GM12878 (cell line): ENCODE data around the gene ELMOD3. TPM values are rescaled to one million over a fixed set of nuclear protein-coding genes. Genes with fewer than 3 reads are reported as not detected.

Experiments used
- ATAC-seq: fragments of 200-7000 bp; cut with Tn5 transposase; 3 replicates; pipeline ENCODE4 v1.9.1; 2020; ENCODE audit warnings: mild to moderate bottlenecking, moderate library complexity
- BruUV-seq: library from RNA; stranded (reverse); fragments of 400-500 nt; replicated peaks from 2 replicates; lab custom pipeline; 2021; lab: Mats Ljungman, UMichigan
- CTCF ChIA-PET: fragments of 300-600 bp; sonication (Branson Sonifier 250); formaldehyde crosslinking; extraction: SDS; loops from one replicate; lab custom pipeline; 2021; ENCODE audit warnings: inconsistent platforms; lab: Yijun Ruan, JAX
- POLR2A ChIA-PET: fragments of 350-600 bp; formaldehyde crosslinking; extraction: SDS; loops from one replicate; lab custom pipeline; 2021; ENCODE audit warnings: inconsistent platforms; lab: Charles Lee
- RAD21 ChIA-PET: fragments of 300-600 bp; sonication (Branson Sonifier 250); formaldehyde crosslinking; loops from one replicate; lab custom pipeline; 2023; ENCODE audit warnings: antibody characterized with exemption; ENCODE audit not compliant: unreplicated experiment; lab: Charles Lee
- SMC1A ChIA-PET: fragments of 300-600 bp; sonication (Branson Sonifier 250); formaldehyde crosslinking; loops from one replicate; lab custom pipeline; 2023; ENCODE audit not compliant: unreplicated experiment, uncharacterized antibody; lab: Charles Lee
- DNase-seq: peaks from one replicate; pipeline ENCODE4 v3.0.0-alpha.2; 2011; ENCODE audit warnings: low read depth, low spot score
- FAIRE-seq: peaks from 3 replicates; lab custom pipeline; 2011; peaks lifted over from hg19 to GRCh38; lab: Jason Lieb, UNC
- H2AFZ ChIP-seq: 2 replicates; pipeline ENCODE4 v1.6.0; 2011; ENCODE audit warnings: low read depth, low read length, control low read depth; ENCODE audit not compliant: control insufficient read depth
- H3K27ac ChIP-seq: 2 replicates; pipeline ENCODE4 v1.5.1; 2011; ENCODE audit warnings: control low read depth; ENCODE audit not compliant: control insufficient read depth, insufficient read depth
- H3K27me3 ChIP-seq, 2 experiments: replicated peaks in 1 of 2; 2 replicates each; pipeline versions ENCODE4 v1.6.0 to v1.6.1; 2011; ENCODE audit warnings: low read length in 1 of 2; ENCODE audit not compliant: control insufficient read depth in 2 of 2, insufficient read depth in 2 of 2
- H3K36me3 ChIP-seq, 2 experiments: 2 replicates each; pipeline ENCODE4 v1.5.1; 2011; ENCODE audit warnings: low read length in 1 of 2; ENCODE audit not compliant: control insufficient read depth in 2 of 2, insufficient read depth in 2 of 2
- H3K4me1 ChIP-seq: 2 replicates; pipeline ENCODE4 v1.6.1; 2011; ENCODE audit warnings: mild to moderate bottlenecking, low read length, moderate library complexity, mixed read lengths; ENCODE audit not compliant: control insufficient read depth, insufficient read depth
- H3K4me2 ChIP-seq: 2 replicates; pipeline ENCODE4 v1.6.0; 2011; ENCODE audit warnings: control low read depth; ENCODE audit not compliant: control insufficient read depth, insufficient read depth
- H3K4me3 ChIP-seq: fragments of 200-600 bp; sonication (generic); 2 replicates; pipeline ENCODE4 v1.5.1; 2016
- H3K79me2 ChIP-seq: 2 replicates; pipeline ENCODE4 v1.6.0; 2011; ENCODE audit warnings: low read length; ENCODE audit not compliant: control insufficient read depth, insufficient read depth
- H3K9ac ChIP-seq: 2 replicates; pipeline ENCODE4 v1.8.0; 2011; ENCODE audit warnings: low read length, control low read depth, mixed read lengths; ENCODE audit not compliant: control insufficient read depth, insufficient read depth
- H3K9me3 ChIP-seq: replicated peaks from 3 replicates; pipeline ENCODE4 v1.5.1; 2011; ENCODE audit warnings: mild to moderate bottlenecking, low read length; ENCODE audit not compliant: control insufficient read depth, insufficient read depth
- H4K20me1 ChIP-seq: 2 replicates; pipeline ENCODE4 v1.6.0; 2011; ENCODE audit not compliant: control insufficient read depth, insufficient read depth
- CREB1 ChIP-seq: IDR thresholded peaks from 2 replicates; pipeline ENCODE4 v1.6.1; 2012; ENCODE audit warnings: low read depth, mild to moderate bottlenecking, inconsistent platforms
- EZH2 ChIP-seq: IDR thresholded peaks from 2 replicates; pipeline ENCODE4 v1.6.1; 2012; ENCODE audit warnings: low read depth, mild to moderate bottlenecking, control low read depth, inconsistent platforms, low read length, borderline replicate concordance; ENCODE audit not compliant: control insufficient read depth
- MXI1 ChIP-seq: fragments of 150-350 bp; IDR thresholded peaks from 2 replicates; pipeline ENCODE4 v1.6.1; 2011; ENCODE audit warnings: low read depth, mild to moderate bottlenecking, inconsistent platforms, low read length, improper control_type of control experiment
- WRNIP1 ChIP-seq: IDR thresholded peaks from 2 replicates; pipeline ENCODE4 v1.6.1; 2011; ENCODE audit warnings: low read depth, low read length, improper control_type of control experiment, borderline replicate concordance
- WGBS: methylation state at CpG from one replicate; pipeline ENCODE4 v1.1.6; 2016; ENCODE audit warnings: low lambda C conversion rate; ENCODE audit not compliant: insufficient replicate concordance, insufficient coverage; ENCODE audit errors: missing lambda C conversion rate; 5-methylcytosine and 5-hydroxymethylcytosine counted together
- in situ Hi-C: fragments of 300-500 bp; cut with MboI; formaldehyde crosslinking; loops from 9 replicates; pipeline ENCODE4 v1.14.3; 2018; ENCODE audit warnings: mixed read lengths
- intact Hi-C: fragments of 100-400 bp; cut with micrococcal nuclease; formaldehyde crosslinking; loops from one replicate; pipeline ENCODE4 v1.14.2; 2022; ENCODE audit not compliant: unreplicated experiment
- polyA plus RNA-seq, 11 experiments: library from polyadenylated mRNA; depleted of rRNA in 4 of 11; unstranded in 6 of 11; stranded (reverse) in 5 of 11; fragments of >200 nt; fragmentation: Nextera tagmentation in 4 of 11; fragmentation: Illumina TruSeq in 1 of 11; extraction: Ambion mirVana in 4 of 11; extraction: Trizol in 1 of 11; gene quantifications; 1 replicate in 1 of 11; 2 replicates in 10 of 11; pipeline versions ENCODE4 v1.2.1 to v1.2.3, GENCODE V29; 2011 to 2016; ENCODE audit warnings: inconsistent platforms in 2 of 11, missing spikeins in 2 of 11, low read depth in 1 of 11
- total RNA-seq, 4 experiments: library from RNA; depleted of rRNA in 3 of 4; stranded (reverse); fragments of >200 nt in 3 of 4; fragmentation: Illumina TruSeq in 1 of 4; extraction: Trizol in 1 of 4; gene quantifications; 2 replicates each; pipeline versions ENCODE4 v1.2.1 to v1.2.3, GENCODE V29; 2013 to 2021

The ELMOD3 gene
- total and polyA plus RNA-seq, 10 of the 15 experiments (the other 5 are each of a cell fraction or from before 2014, with no cell fraction given): 1.2 to 19.1 (median 12.5) TPM

DNA sequence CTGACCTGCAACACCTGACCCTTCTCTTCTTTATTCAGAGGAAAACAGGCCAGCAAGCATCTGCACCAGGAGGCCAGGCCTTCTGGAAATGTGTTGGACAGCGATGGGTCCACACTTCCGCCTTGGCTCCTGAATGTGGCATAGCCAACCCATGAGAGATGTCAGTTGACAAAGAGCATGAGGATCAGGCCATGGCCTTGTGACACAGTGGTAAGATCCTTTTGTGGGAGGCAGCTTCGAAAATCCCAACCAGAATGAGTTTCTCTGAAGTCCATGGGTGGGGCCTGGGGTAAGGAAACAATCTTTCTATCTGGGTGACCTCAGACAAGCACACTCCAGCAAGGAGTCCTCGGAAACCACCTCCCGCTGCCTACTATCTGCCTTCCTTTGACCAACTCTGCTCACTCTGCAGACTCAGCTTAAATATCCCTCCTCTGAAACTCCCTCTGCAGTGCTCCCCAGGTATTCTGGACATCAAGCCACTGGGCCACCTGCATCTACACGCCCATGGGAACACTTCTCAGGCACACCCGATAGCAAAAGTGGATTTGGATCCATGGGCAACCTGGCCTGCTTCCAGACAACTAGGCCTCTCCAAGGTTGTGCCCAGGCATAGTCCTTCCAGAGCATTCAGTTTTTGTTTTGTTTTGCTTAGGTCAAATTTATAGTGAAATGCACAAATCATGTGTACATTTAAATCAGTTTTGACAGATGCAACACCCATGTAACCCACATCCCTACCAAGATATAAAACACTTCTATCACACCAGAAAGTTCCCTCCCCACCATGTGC is 60.4 kb downstream of the ELMOD3 start:
- no peaks in the 10 kb centered on the region for H3K36me3 ChIP-seq
- no peaks in the 10 kb centered on the region for H3K27me3 ChIP-seq
- H4K20me1 ChIP-seq: no peaks in the 10 kb centered on the region
- no peak overlapping the region for H3K9ac ChIP-seq
- CTCF ChIA-PET: interaction anchor here (0.5 to 1.7 kb wide), 4 partner anchors 23 to 1330 kb away, joined by 3 to 5 read pairs (median 4); no protein-coding TSS in a partner anchor
- intact Hi-C loops: no loop called here
- no peak for FAIRE-seq
- SMC1A ChIA-PET: interaction anchor here (0.9 to 1.2 kb wide), 2 partner anchors 58 to 223 kb away, joined by 3 read pairs; no protein-coding TSS in a partner anchor
- WGBS: 80% methylated on average over 7 of the region's 7 CpGs
- no peak overlapping the region for H3K27ac ChIP-seq
- H3K9me3 ChIP-seq: no peaks in the 10 kb centered on the region
- no TSS peak for BruUV-seq
- RAD21 ChIA-PET: no interaction called here
- ATAC-seq: no peak
- no peak overlapping the region for H2AFZ ChIP-seq
- TF ChIP-seq WRNIP1 (no peak), EZH2 (no peak), CREB1 (no peak), MXI1 (no peak)
- DNase-seq: no peak
- peaks cover 17% of the 10 kb centered on the region for H3K4me1 ChIP-seq
- H3K79me2 ChIP-seq: peaks cover 4% of the 10 kb centered on the region
- in situ Hi-C loops: no loop called here
- no peak overlapping the region for H3K4me2 ChIP-seq
- POLR2A ChIA-PET: interaction anchor here (0.6 to 2.0 kb wide), 3 partner anchors 23 to 122 kb away, joined by 3 to 5 read pairs (median 4); no protein-coding TSS in a partner anchor
- no peak overlapping the region for H3K4me3 ChIP-seq
